Choroid plexus epithelial cell (primary cell): ENCODE results near the gene TAS1R3.

Experiments used
- DNase-seq: peaks from one replicate; pipeline ENCODE4 v3.0.0-alpha.2; 2010; ENCODE audit warnings: low read depth
- H3K4me3 ChIP-seq: 2 replicates; pipeline ENCODE4 v1.5.1; 2011; ENCODE audit warnings: low read depth, mild to moderate bottlenecking, control low read depth, low read length, moderate library complexity
- TF ChIP-seq, protein P1 (sequence below): conservative IDR thresholded peaks from 2 replicates; pipeline ENCODE4 v1.5.1; 2011; ENCODE audit warnings: low read depth, mild to moderate bottlenecking, control low read depth, inconsistent platforms, low read length, moderate library complexity

The TAS1R3 gene

GRCh38 chr1:1303736-1304135 lies 27.3 kb upstream of the TAS1R3 start:
- TF ChIP-seq, protein P1, sequence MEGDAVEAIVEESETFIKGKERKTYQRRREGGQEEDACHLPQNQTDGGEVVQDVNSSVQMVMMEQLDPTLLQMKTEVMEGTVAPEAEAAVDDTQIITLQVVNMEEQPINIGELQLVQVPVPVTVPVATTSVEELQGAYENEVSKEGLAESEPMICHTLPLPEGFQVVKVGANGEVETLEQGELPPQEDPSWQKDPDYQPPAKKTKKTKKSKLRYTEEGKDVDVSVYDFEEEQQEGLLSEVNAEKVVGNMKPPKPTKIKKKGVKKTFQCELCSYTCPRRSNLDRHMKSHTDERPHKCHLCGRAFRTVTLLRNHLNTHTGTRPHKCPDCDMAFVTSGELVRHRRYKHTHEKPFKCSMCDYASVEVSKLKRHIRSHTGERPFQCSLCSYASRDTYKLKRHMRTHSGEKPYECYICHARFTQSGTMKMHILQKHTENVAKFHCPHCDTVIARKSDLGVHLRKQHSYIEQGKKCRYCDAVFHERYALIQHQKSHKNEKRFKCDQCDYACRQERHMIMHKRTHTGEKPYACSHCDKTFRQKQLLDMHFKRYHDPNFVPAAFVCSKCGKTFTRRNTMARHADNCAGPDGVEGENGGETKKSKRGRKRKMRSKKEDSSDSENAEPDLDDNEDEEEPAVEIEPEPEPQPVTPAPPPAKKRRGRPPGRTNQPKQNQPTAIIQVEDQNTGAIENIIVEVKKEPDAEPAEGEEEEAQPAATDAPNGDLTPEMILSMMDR: no peak
- no peak overlapping the region for H3K4me3 ChIP-seq
- DNase-seq: no peak

GRCh38 chr1:1304331-1305299 lies 26.5 kb upstream of the TAS1R3 start:
- peak overlapping the region; percentile 71 for H3K4me3 ChIP-seq
- TF ChIP-seq, protein P1: no peak
- peak; percentile 83 for DNase-seq

DNA sequence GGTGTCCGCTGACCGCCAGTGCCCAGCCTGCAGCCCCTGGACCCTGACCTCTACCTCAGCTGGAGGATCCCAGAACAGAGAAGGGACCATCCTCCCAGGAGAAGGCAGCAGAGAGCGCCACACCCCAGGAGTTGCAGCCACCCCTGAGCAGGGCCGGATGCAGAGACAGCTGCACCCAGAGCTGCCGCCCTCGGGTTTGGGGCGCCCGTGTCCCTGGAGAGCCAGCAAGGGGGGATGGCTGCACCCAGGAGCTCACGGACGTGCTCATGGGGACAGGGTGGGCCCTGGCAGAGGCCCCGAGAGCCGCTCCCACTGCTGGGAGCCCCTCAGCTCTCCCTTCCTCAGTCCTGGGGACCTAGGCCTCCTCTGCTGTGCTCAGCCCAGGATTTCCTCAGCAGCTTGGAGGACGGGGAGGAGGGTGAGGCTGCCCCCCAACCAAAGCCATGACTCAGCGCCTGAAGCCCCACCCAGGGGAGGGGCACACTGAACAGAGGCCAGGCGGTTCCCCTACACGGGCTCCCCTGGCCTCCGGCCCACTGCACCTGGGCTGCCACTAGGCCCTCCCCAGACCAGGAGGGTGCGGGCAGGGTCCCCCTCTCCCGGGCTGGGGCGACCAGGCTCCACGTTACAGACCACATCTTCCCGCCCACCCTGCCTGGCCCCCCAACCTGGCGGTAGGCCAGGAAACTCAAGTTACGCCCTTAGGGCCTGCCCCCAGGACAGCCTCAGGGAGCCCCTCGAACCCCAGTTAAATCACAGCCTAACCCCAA lies 25.6 kb upstream of the TAS1R3 start:
- DNase-seq: peak; percentile 75
- TF ChIP-seq, protein P1: no peak
- H3K4me3 ChIP-seq: peak overlapping the region; percentile 71

DNA sequence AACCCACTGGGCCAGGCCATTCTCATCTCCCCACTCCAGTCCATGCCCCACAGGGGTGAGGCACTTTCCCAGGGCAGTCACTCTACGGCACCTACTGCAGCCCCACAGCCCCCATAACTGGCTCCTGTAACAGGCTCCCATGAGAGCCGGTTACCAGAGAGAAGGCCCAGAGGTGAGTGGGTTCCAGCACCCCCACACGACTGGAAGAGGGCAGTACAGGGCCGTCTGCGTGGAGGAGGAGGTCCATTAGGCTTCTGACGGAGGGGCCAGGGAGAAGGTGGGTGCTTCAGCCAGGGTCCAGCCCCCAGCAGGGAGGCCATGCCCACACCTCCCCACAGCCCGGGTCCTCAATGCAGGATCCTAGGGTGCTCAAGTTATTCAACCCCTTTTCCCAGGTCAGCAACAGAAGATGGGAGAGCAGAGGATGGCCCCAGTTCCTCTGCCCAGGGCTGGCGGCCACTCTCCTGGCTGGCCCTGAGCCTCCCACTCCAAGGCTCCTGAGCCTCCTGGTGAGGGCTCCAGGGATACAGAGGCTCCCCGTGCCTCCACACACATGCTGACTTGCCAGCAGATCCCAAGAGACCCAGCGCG lies 24.9 kb upstream of the TAS1R3 start:
- DNase-seq: no peak
- TF ChIP-seq, protein P1: peak; percentile 28
- peak overlapping the region; percentile 71 for H3K4me3 ChIP-seq

DNA sequence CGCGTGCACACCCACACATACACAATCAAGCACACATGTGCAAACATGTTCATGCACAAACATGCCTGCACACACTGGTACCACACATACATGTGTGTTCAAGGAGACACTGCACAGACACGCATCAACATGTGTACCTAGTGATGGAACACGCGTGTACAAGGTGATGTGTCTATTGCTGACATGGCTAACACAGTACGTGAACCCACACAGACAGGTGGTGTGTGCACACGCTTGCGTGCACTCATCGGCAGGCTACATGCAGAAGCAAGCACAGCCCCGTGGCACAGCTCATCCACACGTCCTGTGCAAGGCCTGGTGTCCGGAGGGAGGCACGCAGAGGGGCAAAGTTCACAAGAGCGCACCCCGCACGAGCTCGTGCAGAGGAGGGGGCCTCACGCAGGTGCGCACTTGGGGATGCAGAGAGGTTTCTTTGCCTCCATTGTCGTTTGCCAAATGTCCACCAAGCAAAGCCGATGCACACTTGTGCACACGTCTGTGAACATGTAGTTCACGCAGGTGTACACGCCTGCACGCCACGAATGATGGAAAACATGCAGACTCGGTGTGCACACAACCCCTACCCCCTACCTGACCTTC lies 24.3 kb upstream of the TAS1R3 start:
- DNase-seq: no peak
- TF ChIP-seq, protein P1: no peak
- H3K4me3 ChIP-seq: peak overlapping the region; percentile 71

DNA sequence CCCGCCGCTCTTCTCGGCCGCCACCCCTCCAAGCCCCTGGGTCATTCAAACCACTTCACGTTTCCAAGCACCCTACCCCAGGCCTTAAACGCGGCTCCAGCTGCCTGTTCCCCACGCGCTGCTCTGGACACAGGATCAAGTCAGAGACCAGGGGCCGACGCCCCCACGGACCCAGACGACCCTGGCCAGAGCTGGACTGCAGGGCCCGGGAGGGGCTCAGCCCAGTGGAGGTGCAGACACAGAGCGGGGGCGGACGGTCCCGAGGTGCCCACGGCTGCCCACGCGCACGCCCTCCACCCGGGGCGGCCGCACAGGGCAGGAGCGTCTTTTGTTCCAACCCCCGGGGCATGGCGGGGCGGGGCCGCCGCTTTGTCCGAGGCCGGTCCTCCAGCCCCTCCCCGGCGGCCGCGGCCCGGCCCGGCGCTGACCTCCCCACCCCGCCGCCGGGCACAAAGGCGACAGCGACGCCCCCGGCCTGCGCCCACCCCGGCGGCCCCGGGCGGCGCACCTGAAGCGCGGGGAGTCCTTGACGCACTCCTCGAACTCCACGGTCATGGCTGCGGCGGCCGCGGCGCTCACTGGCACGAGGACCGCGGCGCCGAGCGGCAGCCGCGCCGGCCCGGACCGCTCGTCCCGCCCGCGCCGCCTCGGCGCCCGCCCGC lies 23.7 kb upstream of the TAS1R3 start:
- peak overlapping the region; percentile 71 for H3K4me3 ChIP-seq
- DNase-seq: no peak
- TF ChIP-seq, protein P1: no peak
